Activated CD4-positive, alpha-beta T cell treated with anti-CD3 and anti-CD28 coated beads, Interleukin-2, amount 10 ng/mL, durations not matched to agents 7 days and 5 days (primary cell): ENCODE measurements around the gene C1QL3. TPM values are rescaled to one million over a fixed set of nuclear protein-coding genes. Genes with fewer than 3 reads are reported as not detected.
A peak's percentile ranks its signal among the peaks of the same experiment; 100 is the strongest.

ENCODE experiments used
- CTCF ChIA-PET: fragments of 350-600 bp; sonication (Branson Sonifier 250); formaldehyde crosslinking; loops from one replicate; lab custom pipeline; 2021; ENCODE audit warnings: antibody characterized with exemption; lab: Charles Lee
- POLR2A ChIA-PET: fragments of 350-600 bp; sonication (Branson Sonifier 250); formaldehyde crosslinking; loops from one replicate; lab custom pipeline; 2021; ENCODE audit warnings: antibody characterized with exemption; lab: Charles Lee
- DNase-seq: peaks from one replicate; pipeline ENCODE4 v3.0.0-alpha.2; 2020
- H3K27ac Mint-ChIP-seq: one replicate; pipeline ENCODE4 v1.8.0; 2021; ENCODE audit warnings: mild to moderate bottlenecking, moderate library complexity, mixed read lengths
- H3K27me3 Mint-ChIP-seq: one replicate; pipeline ENCODE4 v1.8.0; 2021; ENCODE audit warnings: mixed read lengths
- H3K36me3 Mint-ChIP-seq: one replicate; pipeline ENCODE4 v1.8.0; 2021; ENCODE audit warnings: low read depth, mixed read lengths
- H3K4me1 Mint-ChIP-seq: one replicate; pipeline ENCODE4 v1.8.0; 2021; ENCODE audit warnings: mixed read lengths
- H3K4me3 Mint-ChIP-seq: one replicate; pipeline ENCODE4 v1.8.0; 2021; ENCODE audit warnings: mild to moderate bottlenecking, moderate library complexity, mixed read lengths
- H3K9me3 Mint-ChIP-seq: one replicate; pipeline ENCODE4 v1.8.0; 2021; ENCODE audit warnings: mixed read lengths
- total RNA-seq, 2 experiments: library from RNA; stranded (reverse); gene quantifications; one replicate each; pipeline ENCODE4 v1.2.3, GENCODE V29; 2021

C1QL3 gene
- total RNA-seq, 2 experiments from 2014 or later, result 0.12 TPM; not detected in 1

DNA sequence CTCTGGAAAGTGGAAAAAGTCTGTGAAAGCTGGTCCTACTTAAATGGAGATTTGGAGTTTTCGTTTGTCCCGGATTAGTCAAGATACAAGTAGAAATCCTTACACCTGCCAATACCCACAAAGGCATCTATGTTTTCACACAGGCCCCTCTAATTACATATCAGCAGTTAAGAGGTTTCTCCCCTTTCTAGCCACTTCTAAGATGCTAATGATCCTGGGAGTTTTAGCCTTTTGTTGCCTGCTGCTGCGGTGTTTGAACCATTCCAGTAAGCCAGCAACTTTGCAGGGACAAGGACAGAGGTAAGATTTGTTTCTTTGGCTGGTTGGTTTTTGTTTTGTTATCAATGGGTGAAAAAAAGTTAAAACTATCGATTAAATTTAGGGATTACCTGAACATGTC lies 5.8 kb upstream of the C1QL3 start:
- no peaks in the 10 kb centered on the region for H3K9me3 Mint-ChIP-seq
- DNase-seq, result no peak
- H3K36me3 Mint-ChIP-seq, result no peaks in the 10 kb centered on the region
- H3K27me3 Mint-ChIP-seq, result peaks cover 19% of the 10 kb centered on the region
- ChIA-PET POLR2A (no interaction called here), CTCF (interaction anchor here (0.6 kb wide), 1 partner anchor 73 kb away, joined by 5 read pairs; no protein-coding TSS in a partner anchor)
- no peak overlapping the region for H3K27ac Mint-ChIP-seq
- no peaks in the 10 kb centered on the region for H3K4me1 Mint-ChIP-seq
- no peak overlapping the region for H3K4me3 Mint-ChIP-seq

DNA sequence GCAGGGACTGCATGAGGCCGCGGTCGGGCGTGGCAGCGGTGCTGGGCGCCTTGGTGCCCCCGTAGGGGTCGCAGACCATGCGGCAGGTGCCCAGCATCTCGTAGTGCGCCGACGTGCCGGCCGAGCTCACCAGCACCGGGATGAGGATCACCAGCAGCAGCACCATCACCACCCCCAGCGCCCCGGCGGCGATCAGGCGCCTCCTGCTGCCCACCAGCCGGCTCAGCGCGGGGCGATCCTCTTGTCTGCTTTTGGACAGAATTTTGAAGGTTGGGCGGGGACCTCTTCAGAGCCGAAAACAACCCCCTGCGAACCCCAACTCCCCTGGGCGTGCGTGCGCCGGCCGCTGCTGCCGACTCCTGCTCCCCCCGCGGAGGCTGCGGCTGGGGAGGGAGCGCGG lies 779 bp downstream of the C1QL3 start:
- Mint-ChIP-seq H3K9me3 (no peaks in the 10 kb centered on the region), H3K36me3 (peaks cover 4% of the 10 kb centered on the region), H3K4me1 (peaks cover 11% of the 10 kb centered on the region), H3K4me3 (peak overlapping the region; percentile 41), H3K27ac (no peak overlapping the region), H3K27me3 (peaks cover 36% of the 10 kb centered on the region)
- peak; percentile 22 for DNase-seq
- ChIA-PET POLR2A (interaction anchor here (0.6 kb wide), 1 partner anchor 42 kb away, joined by 3 read pairs; no protein-coding TSS in a partner anchor), CTCF (interaction anchor here (0.6 to 0.7 kb wide), 5 partner anchors 80 to 1630 kb away, joined by 3 to 4 read pairs (median 3); no protein-coding TSS in a partner anchor)

DNA sequence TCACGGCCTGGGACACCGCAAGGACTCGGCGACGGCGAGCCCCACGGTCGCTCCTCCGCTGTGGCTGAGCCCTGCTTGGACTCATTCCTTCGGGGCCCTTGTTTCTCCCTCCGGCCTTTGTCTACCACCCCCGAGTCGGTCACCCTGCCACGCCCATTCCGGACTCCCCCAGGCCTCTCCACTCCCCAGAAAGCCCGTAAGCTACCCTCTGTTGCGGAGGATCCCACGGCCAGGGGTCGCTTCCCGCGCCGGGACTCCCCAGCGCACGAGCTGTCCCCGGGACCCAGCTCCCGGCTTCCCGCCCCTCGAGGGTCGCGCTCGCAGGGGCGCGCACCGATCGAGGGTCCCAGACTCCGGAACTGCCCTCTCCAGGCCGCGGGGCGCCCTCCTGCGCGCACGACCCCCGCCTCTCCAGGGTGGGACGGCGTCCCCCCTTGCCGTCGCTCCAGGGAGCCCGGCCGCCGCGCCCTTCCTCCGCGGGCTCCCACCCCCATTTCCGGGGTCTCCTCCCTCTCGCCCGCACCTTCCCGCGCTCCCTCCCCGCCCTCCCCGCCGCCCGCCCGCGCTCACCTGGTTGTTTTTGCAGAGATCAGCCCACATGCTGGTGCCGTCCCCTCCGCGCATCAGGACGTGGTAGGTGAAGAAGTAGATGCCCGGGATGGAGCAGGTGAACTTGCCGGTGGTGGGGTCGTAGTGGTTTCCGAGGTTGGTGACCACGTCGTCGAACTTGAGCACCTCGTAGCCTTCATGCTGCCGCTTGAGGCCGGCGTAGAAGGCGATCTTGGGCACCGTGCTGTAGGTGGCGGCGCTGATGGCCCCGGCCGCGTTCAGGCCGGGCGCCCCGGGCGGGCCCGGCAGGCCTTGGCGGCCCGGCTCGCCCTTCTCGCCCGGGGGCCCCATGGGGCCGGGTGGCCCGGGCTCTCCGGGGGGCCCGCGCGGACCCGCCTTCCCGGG lies 1.5 kb downstream of the C1QL3 start:
- peaks cover 4% of the 10 kb centered on the region for H3K36me3 Mint-ChIP-seq
- POLR2A ChIA-PET, result no interaction called here
- CTCF ChIA-PET, result no interaction called here

DNA sequence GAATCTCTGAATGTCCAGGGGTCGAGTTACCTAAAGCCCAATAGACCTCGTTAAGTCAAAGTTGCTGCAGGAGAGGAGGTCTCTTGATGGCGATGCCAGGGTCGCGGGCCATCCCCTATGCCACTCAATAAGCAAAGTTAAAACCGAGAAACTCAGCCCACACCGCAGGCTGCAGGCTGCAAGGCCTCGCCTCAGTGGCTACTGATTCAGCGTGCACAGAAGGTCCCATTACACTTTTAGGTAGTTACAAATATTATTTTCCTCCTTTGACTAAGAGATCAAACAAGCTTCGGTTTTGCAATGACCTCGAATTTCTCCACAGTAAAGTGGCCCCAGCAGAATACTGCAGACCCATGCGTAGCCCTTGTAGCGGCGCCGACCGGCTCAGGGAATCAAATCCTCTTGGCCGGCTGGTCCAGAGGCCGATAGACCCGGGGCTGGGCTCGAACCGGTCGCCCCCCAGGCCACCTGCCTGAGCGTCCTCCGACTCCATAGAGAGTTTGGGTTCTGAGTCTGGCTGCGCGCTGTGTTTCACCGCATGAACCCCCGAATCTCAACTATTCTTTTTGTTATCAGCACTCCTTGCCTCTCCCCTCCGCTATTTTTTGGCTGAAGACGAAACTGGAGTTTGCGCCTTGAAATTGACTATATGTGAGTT lies 2.3 kb downstream of the C1QL3 start:
- H3K27ac Mint-ChIP-seq, result peak overlapping the region; percentile 61
- CTCF ChIA-PET, result interaction anchor here (0.7 kb wide), 1 partner anchor 337 kb away, joined by 4 read pairs; no protein-coding TSS in a partner anchor
- peaks cover 11% of the 10 kb centered on the region for H3K4me1 Mint-ChIP-seq
- H3K9me3 Mint-ChIP-seq, result no peaks in the 10 kb centered on the region
- peaks cover 4% of the 10 kb centered on the region for H3K36me3 Mint-ChIP-seq
- DNase-seq, result no peak
- H3K27me3 Mint-ChIP-seq, result peaks cover 33% of the 10 kb centered on the region
- peak overlapping the region; percentile 65 for H3K4me3 Mint-ChIP-seq
- POLR2A ChIA-PET, result no interaction called here

More for the DNA sequence above, 1.5 kb downstream of the C1QL3 start:
- H3K27me3 Mint-ChIP-seq, result peaks cover 36% of the 10 kb centered on the region
- H3K4me3 Mint-ChIP-seq, result peak overlapping the region; percentile 65
- peak; percentile 7 for DNase-seq
- no peaks in the 10 kb centered on the region for H3K9me3 Mint-ChIP-seq
- peak overlapping the region; percentile 61 for H3K27ac Mint-ChIP-seq
- peaks cover 11% of the 10 kb centered on the region for H3K4me1 Mint-ChIP-seq

DNA sequence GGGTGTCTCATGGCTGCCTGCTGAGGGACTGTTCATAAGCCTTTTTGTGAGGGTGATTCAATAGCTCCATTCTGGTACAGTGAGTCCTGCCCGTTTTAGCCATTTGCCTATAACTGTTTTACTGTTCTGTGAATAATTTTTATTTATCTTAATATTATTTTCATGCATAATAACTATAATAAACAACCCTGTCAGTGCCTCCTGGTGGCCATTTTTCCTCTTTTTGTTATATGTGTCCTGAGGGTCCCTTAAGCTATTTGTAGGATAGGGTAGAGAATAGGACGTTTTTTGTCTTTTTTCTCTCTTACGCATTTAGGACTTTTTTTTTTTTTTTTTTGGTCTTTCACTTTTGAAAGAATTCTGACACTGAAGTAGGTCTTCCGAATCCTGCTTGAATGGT lies 2.9 kb downstream of the C1QL3 start:
- Mint-ChIP-seq H3K4me1 (peaks cover 11% of the 10 kb centered on the region), H3K9me3 (no peaks in the 10 kb centered on the region), H3K27ac (no peak overlapping the region), H3K27me3 (peaks cover 31% of the 10 kb centered on the region), H3K4me3 (no peak overlapping the region), H3K36me3 (peaks cover 4% of the 10 kb centered on the region)
- DNase-seq, result no peak
- ChIA-PET POLR2A (no interaction called here), CTCF (interaction anchor here (0.5 to 0.7 kb wide), 2 partner anchors 22 to 337 kb away, joined by 3 to 4 read pairs; no protein-coding TSS in a partner anchor)

DNA sequence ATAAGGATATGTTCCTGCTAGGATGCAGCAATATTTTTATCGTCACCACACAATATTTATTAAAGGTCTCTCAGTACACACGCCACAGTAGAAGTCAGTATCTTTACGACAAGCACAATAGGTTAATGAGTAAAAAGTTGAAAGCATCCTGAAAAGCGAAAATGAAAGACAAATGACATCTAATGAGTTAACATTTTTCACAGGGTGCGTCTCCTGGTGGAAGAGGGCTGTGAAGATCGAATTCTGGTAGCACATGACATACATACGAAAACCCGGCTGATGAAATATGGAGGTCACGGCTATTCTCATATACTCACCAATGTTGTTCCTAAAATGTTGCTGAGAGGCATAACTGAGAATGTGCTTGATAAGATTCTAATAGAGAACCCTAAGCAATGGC lies 10.8 kb downstream of the C1QL3 start:
- Mint-ChIP-seq H3K36me3 (peaks cover 4% of the 10 kb centered on the region), H3K27me3 (no peaks in the 10 kb centered on the region), H3K9me3 (no peaks in the 10 kb centered on the region), H3K4me1 (no peaks in the 10 kb centered on the region), H3K4me3 (no peak overlapping the region), H3K27ac (no peak overlapping the region)
- CTCF ChIA-PET, result interaction anchor here (1.1 kb wide), 1 partner anchor 11 kb away, joined by 3 read pairs; the partner anchor contains the start of gene C1QL3
- POLR2A ChIA-PET, result no interaction called here
- no peak for DNase-seq

DNA sequence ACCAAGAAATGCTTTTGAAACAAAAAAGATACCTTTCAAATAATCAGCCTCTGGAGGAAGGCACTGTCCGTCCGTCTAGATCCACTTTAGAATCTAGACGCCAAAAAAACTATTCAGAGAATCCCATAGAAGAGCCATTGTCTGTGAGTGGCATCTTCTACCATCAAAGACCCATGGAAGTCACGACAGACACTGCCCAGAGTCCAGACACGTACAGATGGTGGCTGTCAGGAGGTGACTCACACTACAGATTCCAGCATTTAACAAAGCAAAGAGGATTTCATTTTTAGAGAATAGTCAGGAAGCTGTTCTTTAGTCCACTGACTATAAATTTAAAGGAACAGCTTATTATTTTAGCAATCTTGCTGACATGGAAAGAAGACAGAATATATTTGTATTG lies 11.7 kb downstream of the C1QL3 start:
- H3K9me3 Mint-ChIP-seq, result no peaks in the 10 kb centered on the region
- no peaks in the 10 kb centered on the region for H3K4me1 Mint-ChIP-seq
- H3K27me3 Mint-ChIP-seq, result no peaks in the 10 kb centered on the region
- no peak overlapping the region for H3K27ac Mint-ChIP-seq
- H3K4me3 Mint-ChIP-seq, result no peak overlapping the region
- peaks cover 4% of the 10 kb centered on the region for H3K36me3 Mint-ChIP-seq
- ChIA-PET POLR2A (no interaction called here), CTCF (no interaction called here)
- DNase-seq, result no peak

DNA sequence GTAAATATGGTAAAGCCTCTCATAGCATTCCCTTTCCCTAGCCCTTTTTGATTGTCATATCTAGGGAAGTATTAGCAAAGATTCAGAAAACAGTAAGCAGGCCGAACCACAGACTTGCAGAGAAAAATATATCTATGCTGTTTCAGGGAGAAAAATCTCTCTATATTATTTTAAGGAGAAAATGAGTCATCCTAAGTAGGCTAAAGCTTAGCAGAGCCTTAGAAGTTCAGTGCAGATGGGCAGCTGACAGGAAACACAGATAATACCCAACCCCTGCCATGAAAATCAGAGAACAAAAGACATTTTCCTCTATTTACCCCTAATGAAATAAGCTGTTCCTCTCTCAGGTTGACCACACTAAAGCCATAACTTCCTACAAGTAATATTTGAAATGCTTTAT lies 16.5 kb downstream of the C1QL3 start:
- ChIA-PET CTCF (no interaction called here), POLR2A (no interaction called here)
- Mint-ChIP-seq H3K9me3 (no peaks in the 10 kb centered on the region), H3K4me1 (no peaks in the 10 kb centered on the region), H3K27ac (no peak overlapping the region), H3K27me3 (no peaks in the 10 kb centered on the region), H3K36me3 (peaks cover 3% of the 10 kb centered on the region), H3K4me3 (no peak overlapping the region)
- no peak for DNase-seq

DNA sequence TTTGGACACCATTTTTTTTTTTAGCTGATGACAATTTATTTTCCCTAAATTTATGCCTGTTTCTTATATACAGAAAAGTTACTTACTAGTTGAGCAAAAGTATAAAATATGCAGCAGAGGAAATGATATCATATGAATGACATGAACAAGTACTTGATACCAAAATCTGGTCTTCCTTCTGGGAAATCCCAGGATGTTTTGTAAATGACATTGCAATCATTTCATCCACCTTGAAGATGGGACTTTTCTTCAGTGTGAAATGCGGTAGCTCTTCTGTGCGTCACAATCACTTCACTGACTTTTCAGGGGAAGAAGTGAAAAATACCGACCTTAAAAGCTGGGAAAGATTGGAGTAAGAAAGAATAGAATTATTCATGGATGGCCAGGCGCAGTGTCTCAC lies 23.8 kb downstream of the C1QL3 start:
- ChIA-PET POLR2A (no interaction called here), CTCF (no interaction called here)
- H3K9me3 Mint-ChIP-seq, result no peaks in the 10 kb centered on the region
- H3K4me3 Mint-ChIP-seq, result no peak overlapping the region
- no peak for DNase-seq
- H3K4me1 Mint-ChIP-seq, result no peaks in the 10 kb centered on the region
- no peak overlapping the region for H3K27ac Mint-ChIP-seq
- no peaks in the 10 kb centered on the region for H3K27me3 Mint-ChIP-seq
- H3K36me3 Mint-ChIP-seq, result peaks cover 2% of the 10 kb centered on the region

DNA sequence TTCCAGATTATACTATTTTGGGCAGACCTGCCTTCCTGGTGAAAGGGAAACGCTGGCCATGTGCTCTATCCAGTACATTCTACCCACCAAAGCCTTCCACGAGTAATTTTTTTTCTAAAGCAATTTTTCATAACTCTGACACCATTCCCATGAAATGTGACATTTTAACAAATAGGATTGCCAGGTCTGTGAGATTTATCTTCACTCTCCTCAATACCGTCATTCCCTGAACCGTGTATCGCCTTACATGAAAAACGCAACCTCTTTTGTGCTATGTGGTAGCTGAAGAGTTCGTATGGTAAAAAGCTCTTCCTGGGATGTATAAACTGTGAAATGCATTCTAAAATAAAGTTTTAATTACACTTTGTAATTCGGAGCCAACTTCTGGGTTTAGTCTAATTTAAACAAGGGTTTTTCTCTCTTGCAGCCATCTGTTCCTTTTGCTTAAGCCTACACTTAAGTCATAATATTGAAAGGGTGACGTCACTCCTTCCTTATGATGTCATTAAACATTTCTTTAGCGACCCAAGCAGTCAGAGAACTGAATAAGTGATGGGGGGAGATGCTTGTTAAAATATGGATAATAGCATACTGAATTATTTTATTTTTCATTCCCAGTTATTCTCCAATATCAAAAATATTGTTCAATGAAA lies 27.7 kb downstream of the C1QL3 start:
- Mint-ChIP-seq H3K27me3 (no peaks in the 10 kb centered on the region), H3K36me3 (peaks cover 9% of the 10 kb centered on the region), H3K4me1 (no peaks in the 10 kb centered on the region), H3K9me3 (no peaks in the 10 kb centered on the region), H3K27ac (no peak overlapping the region), H3K4me3 (no peak overlapping the region)
- ChIA-PET CTCF (no interaction called here), POLR2A (no interaction called here)
- DNase-seq, result no peak

DNA sequence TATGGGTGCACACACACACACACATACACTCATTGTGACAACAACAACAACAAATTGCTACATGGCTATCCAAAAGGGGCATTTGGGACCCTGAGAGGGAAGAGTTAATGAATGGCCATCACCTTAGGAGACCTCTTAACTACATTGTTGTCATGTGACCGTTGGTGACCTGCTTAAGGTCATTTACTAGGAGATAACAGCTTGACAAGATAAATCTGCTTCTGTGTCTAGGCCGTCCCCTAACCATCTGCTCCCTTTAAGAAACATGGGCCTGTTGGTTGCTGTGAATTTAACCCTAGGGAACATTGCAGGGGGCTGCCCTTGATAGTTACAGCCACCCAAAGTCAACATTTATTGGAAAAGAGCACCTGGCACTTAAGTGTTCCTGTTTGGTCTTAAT lies 29.7 kb downstream of the C1QL3 start:
- Mint-ChIP-seq H3K4me3 (no peak overlapping the region), H3K9me3 (no peaks in the 10 kb centered on the region), H3K27ac (no peak overlapping the region), H3K36me3 (peaks cover 15% of the 10 kb centered on the region), H3K4me1 (no peaks in the 10 kb centered on the region), H3K27me3 (no peaks in the 10 kb centered on the region)
- no peak for DNase-seq
- POLR2A ChIA-PET, result no interaction called here
- CTCF ChIA-PET, result no interaction called here

DNA sequence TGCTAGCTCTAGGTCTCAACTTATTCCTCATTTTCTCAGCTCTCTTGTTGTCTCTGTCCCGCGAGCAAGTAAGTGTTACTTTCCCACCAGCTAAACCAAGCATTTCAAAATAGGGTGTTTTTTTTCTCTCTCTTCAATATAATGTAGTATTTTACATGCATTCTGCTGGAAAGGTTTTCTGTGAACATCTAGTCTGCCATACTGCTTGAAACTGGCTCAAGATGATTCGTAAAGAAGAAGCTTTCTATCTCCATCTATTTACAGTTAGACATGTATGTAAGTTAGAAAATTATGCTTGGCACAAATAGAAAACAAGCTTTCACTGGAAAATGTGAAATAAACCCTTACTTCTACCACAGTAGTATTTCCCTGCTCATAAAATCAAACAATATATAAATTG lies 31.2 kb downstream of the C1QL3 start:
- CTCF ChIA-PET, result interaction anchor here (0.7 kb wide), 1 partner anchor 23 kb away, joined by 5 read pairs; no protein-coding TSS in a partner anchor
- Mint-ChIP-seq H3K4me1 (no peaks in the 10 kb centered on the region), H3K27me3 (no peaks in the 10 kb centered on the region), H3K36me3 (peaks cover 20% of the 10 kb centered on the region), H3K27ac (no peak overlapping the region), H3K9me3 (no peaks in the 10 kb centered on the region), H3K4me3 (no peak overlapping the region)
- no peak for DNase-seq
- POLR2A ChIA-PET, result no interaction called here
